Endothelial cell of umbilical vein (primary cell): ENCODE data around the gene LINC00237.

Source experiments
- CTCF ChIP-seq, 2 donors: IDR thresholded peaks; 1 replicate in 1 of 2; 2 replicates in 1 of 2; pipeline ENCODE4 v1.5.1; 2011; ENCODE audit warnings: low read length in 2 of 2, mild to moderate bottlenecking in 2 of 2, moderate library complexity in 2 of 2, control low read depth in 1 of 2, inconsistent platforms in 1 of 2, low read depth in 1 of 2; ENCODE audit not compliant: insufficient read depth in 1 of 2; ENCODE audit errors: extremely low read depth in 1 of 2
- FOS ChIP-seq: IDR thresholded peaks from 2 replicates; pipeline ENCODE4 v1.6.1; 2011; ENCODE audit warnings: mild to moderate bottlenecking, low read length, moderate library complexity, borderline replicate concordance; ENCODE audit not compliant: insufficient read depth
- MAX ChIP-seq: IDR thresholded peaks from 2 replicates; pipeline ENCODE4 v1.6.1; 2011; ENCODE audit not compliant: insufficient read depth, insufficient read length
- POLR2A ChIP-seq: IDR thresholded peaks from 2 replicates; pipeline ENCODE4 v1.6.1; 2012; ENCODE audit warnings: low read depth, mild to moderate bottlenecking, control low read depth, low read length
- POLR2AphosphoS5 ChIP-seq: IDR thresholded peaks from 2 replicates; pipeline ENCODE4 v1.6.1; 2012; ENCODE audit warnings: low read depth, mild to moderate bottlenecking, control low read depth, low read length, moderate library complexity; ENCODE audit not compliant: insufficient read depth

GRCh38 chr20:21136015-21136732 lies 30.0 kb upstream of the LINC00237 start:
- TF ChIP-seq MAX (no peak), CTCF (IDR thresholded peaks at IDR 0.05; ENCODE audit: extremely low read depth in 1 of 2, insufficient read depth in 1 of 2, low read depth in 1 of 2, low read length in 2 of 2) (no peak), POLR2A (no peak), POLR2AphosphoS5 (no peak), FOS (no peak)
